Transverse colon (tissue), 3 donors: ENCODE measurements around the gene UQCRH.

Experiments used
- CTCF ChIP-seq, 5 experiments: fragments of 200-600 bp in 3 of 5; fragments of 450-650 bp in 2 of 5; sonication (generic) in 3 of 5; IDR thresholded peaks; 1 replicate in 2 of 5; 2 replicates in 3 of 5; pipeline ENCODE4 v1.5.1; 2016 to 2017; ENCODE audit warnings: antibody characterized with exemption in 5 of 5, inconsistent platforms in 3 of 5, mild to moderate bottlenecking in 2 of 5, moderate library complexity in 1 of 5
- POLR2A ChIP-seq: fragments of 450-650 bp; IDR thresholded peaks from one replicate; pipeline ENCODE4 v1.6.1; 2016; ENCODE audit warnings: antibody characterized with exemption, mild to moderate bottlenecking, moderate library complexity

GRCh38 chr1:46254668-46255067 lies 48.8 kb upstream of the UQCRH start:
- TF ChIP-seq CTCF (IDR thresholded peaks at IDR 0.05) (no peak), POLR2A (no peak)
